ENCODE data around the gene NOS1.

The NOS1 gene

GRCh38 chr12:117363953-117364486 lies 2.6 kb upstream of the NOS1 start:
- DNase-seq (ENCODE audit: low read depth in 3 of 3, low spot score in 1 of 3) = no peak

DNA sequence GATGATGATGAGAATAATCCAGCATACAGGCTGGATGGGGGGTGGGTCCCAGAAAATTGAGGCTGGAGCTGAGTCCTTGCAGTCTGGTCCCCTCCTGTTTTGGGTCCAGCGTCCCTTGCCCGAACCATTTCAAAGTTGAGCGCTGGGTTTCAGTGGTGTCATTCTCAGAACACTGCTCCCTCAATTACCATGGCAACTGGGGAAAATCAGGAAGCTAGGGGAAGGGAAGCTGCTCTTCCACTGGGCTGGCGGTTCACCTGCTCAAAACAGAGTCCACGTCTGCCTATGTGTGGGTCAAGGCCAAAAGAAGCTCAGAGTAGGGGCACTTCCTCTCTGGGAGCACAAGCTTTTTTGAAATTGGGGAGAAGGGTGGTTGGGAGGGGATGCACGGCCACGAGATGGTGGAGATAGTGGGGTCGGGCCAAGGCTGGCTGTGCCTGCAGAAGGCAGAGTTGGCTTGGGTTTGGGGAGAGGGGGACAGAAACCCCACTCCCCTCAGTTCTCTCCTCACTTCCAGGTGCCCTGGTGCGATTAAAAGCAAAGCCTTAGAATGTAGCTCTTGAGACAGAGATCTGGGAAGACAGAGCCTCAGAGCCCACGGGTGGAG lies 1.7 kb upstream of the NOS1 start:
- no peak for DNase-seq (ENCODE audit: low read depth in 3 of 3, low spot score in 1 of 3)

GRCh38 chr12:117362391-117362790 lies 965 bp upstream of the NOS1 start:
- no peak for DNase-seq (ENCODE audit: low read depth in 3 of 3, low spot score in 1 of 3)

DNA sequence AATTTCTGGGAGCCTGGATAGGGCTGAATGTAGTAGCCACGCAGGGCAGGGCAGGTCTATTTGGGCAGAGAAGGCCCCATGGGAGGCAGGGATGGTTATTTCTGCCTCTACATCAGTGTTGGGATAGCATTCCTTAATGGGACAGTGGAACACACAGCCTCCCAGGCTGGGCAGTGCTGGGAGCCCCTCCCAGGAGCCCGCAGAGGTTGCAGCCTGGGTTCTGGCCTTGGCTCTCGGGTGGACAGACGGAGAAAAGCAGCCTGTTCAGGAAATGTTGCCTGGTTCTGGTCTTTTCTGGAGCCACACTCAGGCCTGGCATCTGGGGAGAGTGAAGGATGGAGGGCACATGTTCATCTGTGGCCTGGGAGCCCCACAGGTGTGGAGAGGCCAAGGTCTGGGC lies 479 bp upstream of the NOS1 start:
- no peak for DNase-seq (ENCODE audit: low read depth in 3 of 3, low spot score in 1 of 3)

GRCh38 chr12:117360551-117361346 lies 677 bp downstream of the NOS1 start:
- no peak for DNase-seq (ENCODE audit: low read depth in 3 of 3, low spot score in 1 of 3)

DNA sequence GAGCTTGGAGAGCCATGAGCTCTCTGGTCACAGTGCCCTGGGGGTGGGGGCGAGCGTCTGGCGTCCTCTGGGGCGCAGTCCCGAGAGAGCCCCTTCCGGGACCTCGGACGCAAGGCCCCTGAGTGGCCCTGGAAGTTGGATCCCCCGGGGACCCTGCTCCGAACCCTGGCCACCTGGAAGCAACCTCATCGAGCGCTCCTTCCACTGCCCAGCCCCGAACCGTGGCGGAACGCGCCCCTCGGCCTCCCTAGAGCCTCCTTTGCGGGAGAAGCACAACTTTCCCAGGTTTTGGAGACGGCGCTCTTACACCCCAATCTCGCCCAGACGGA lies 1.2 kb downstream of the NOS1 start:
- DNase-seq (ENCODE audit: low read depth in 3 of 3, low spot score in 1 of 3) = no peak

DNA sequence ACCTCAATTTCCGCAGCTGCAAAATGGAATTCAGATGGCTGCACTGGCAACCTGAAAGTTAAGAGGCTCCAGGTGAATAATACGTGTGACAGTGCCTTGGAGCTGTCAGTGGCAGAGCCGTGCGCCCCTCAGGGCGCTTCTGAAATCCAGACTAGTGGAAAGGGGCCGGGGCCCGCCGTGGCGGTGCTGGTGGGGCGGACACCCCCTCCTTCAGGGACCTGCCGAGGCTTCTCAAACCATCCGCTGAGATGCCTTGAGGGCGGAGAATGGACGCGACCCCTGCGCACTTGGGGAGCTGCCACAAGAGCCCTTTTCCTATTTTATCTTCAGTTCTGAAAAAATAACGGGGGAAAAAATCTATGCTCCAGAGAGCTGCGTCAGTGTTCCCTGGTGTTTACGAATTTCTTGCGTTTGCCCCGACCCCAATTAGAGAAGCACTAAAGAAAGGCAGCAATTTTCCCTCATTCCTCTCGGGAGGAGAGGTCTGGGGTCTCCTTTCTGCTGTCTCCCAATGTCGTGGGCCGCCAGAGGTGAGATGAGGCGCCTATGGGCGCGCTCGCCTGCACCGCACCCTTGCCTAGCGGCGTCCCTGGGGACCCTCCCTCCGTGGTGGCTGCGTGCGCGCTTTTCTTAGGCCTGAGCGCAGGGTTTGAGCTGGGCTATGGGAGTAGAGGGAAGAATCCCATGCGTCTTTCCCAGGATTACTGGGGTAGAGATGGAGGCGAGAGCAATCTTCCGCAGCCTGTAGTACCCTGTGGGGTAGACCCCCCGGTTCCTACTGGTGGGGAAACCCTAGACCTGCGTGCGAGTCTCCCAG lies 2.2 kb downstream of the NOS1 start:
- DNase-seq (ENCODE audit: low read depth in 3 of 3, low spot score in 1 of 3) = no peak

- DNase-seq (ENCODE audit: low read depth in 3 of 3, low spot score in 1 of 3) = no peak
Observed at GRCh38 chr12:117356048-117356447, 5.4 kb downstream of the NOS1 start.

GRCh38 chr12:117352883-117353282 lies 8.5 kb downstream of the NOS1 start:
- DNase-seq (ENCODE audit: low read depth in 3 of 3, low spot score in 1 of 3) = no peak

GRCh38 chr12:117352206-117352605 lies 9.2 kb downstream of the NOS1 start:
- no peak for DNase-seq (ENCODE audit: low read depth in 3 of 3, low spot score in 1 of 3)

DNA sequence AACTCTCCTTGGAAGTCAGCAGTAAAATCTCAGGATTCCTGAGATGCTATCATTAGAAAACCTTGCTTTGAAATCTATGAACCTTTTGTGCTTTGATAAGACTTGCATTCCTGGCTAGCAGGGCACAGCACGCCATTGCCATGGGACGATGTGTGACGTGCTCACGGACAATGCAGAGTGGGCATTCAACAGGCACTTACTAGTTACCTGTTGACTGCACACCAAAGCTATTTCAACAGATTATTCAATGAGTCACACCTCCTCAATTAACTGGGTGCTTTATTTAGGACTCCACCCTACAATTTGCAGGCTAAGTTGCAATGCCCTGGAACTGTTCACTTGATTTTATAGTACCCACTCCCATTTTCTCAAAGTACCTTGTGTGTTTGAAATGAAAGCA lies 11.3 kb downstream of the NOS1 start:
- no peak for DNase-seq (ENCODE audit: low read depth in 3 of 3, low spot score in 1 of 3)

- DNase-seq (ENCODE audit: low read depth in 3 of 3, low spot score in 1 of 3) = no peak
Observed at GRCh38 chr12:117347588-117347987, 13.8 kb downstream of the NOS1 start.

DNA sequence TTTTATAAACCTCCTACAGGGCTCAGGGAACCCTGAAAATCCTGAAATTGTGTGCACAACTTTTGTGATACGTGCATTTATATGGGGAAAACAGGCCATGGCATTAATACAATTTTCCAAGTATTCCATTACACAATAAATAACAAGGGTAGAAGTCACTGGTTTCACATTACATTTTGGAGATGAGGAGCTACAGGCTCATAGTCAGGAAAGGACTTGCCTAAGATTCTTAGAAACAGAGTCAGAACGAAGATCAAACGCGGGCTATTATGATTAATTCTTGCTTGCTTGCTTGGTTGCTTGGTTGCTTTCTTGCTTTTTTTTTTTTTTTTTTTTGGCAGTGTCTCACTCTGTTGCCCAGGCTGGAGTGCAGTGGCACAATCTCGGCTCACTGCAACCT lies 16.7 kb downstream of the NOS1 start:
- DNase-seq (ENCODE audit: low read depth in 3 of 3, low spot score in 1 of 3) = no peak

GRCh38 chr12:117343849-117344248 lies 17.6 kb downstream of the NOS1 start:
- DNase-seq (ENCODE audit: low read depth in 3 of 3, low spot score in 1 of 3) = no peak

DNA sequence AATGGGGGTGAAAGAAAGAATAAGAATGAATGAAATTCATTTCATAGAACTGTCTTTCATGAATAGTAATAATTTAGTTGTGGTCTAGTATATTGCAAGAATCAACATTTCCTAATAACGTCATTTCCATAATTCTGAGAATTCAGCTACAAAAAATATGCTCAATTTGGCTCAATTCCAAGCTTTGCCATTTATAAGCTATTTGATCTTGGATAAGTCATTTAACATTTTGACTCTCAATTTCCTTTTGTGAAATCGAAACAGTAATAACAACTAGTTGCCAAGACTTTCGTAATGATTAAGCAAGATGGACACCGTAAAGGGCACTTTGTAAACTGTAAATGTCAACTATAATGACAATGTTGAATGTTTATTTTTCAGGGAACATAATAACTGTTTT lies 18.1 kb downstream of the NOS1 start:
- no peak for DNase-seq (ENCODE audit: low read depth in 3 of 3, low spot score in 1 of 3)

DNA sequence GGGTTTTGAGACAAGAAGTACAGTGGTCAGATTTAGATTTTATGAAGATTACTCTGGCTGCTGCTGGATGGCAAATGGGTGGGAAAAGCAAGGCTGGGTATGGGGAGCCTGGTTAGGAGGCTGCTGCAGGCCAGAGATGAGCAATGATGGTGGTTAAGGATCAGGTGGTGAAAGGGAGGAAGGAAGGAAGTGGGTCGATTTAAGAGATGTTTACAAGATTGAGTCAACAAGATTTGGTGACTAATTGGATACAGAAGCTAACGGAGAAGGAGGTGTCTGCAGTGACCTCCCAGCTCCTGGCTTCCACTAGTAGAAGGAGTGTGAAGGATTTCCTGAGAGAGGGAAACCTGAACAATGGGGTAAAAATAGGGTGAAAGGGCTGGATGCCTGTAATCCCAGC lies 18.7 kb downstream of the NOS1 start:
- DNase-seq (ENCODE audit: low read depth in 3 of 3, low spot score in 1 of 3) = no peak

- DNase-seq (ENCODE audit: low read depth in 3 of 3, low spot score in 1 of 3) = no peak
Observed at GRCh38 chr12:117342247-117342646, 19.2 kb downstream of the NOS1 start.

GRCh38 chr12:117339104-117339503 lies 22.3 kb downstream of the NOS1 start:
- DNase-seq (ENCODE audit: low read depth in 3 of 3, low spot score in 1 of 3) = no peak

- DNase-seq (ENCODE audit: low read depth in 3 of 3, low spot score in 1 of 3) = no peak
Observed at GRCh38 chr12:117334855-117335587, 26.4 kb downstream of the NOS1 start.

DNA sequence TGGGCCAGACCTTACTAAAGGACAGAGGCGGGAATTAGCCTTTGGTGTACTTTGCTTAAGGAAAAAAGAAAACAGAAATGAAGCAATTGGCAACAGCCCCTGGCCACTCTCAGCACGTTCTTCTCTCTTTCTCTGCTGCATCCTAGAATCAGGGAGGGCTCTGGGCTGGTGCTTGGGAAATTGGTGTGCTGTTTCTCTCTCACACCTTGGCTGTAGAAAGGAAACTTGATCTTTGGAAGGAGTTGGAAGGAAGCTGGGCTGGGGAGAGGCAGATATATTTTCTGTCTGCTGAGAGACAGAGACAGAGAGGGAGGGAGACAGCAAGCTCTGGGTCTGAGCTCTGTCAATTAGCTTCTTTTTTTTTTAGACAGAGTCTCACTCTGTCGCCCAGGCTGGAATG lies 27.4 kb downstream of the NOS1 start:
- no peak for DNase-seq (ENCODE audit: low read depth in 3 of 3, low spot score in 1 of 3)

GRCh38 chr12:117333331-117333881 lies 28.0 kb downstream of the NOS1 start:
- no peak for DNase-seq (ENCODE audit: low read depth in 3 of 3, low spot score in 1 of 3)
